ENCODE results near the gene NTM.

Gene NTM

GRCh38 chr11:132307309-132308020, 937.0 kb downstream of the NTM start:
- DNase-seq (ENCODE audit: low read depth), result no peak
- H3K4me3 ChIP-seq (ENCODE audit: low read length), result no peak overlapping the region
- TF ChIP-seq CTCF (conservative IDR thresholded peaks at IDR 0.05; ENCODE audit: low read length), result no peak

GRCh38 chr11:132310390-132311375, 940.3 kb downstream of the NTM start:
- no peak for TF ChIP-seq CTCF (conservative IDR thresholded peaks at IDR 0.05; ENCODE audit: low read length)
- no peak for DNase-seq (ENCODE audit: low read depth)
- no peak overlapping the region for H3K4me3 ChIP-seq (ENCODE audit: low read length)

- DNase-seq (ENCODE audit: low read depth), result no peak
- no peak for TF ChIP-seq CTCF (conservative IDR thresholded peaks at IDR 0.05; ENCODE audit: low read length)
- no peak overlapping the region for H3K4me3 ChIP-seq (ENCODE audit: low read length)
These were observed 941.3 kb downstream of the NTM start for GRCh38 chr11:132311703-132312102.

GRCh38 chr11:132312161-132312560, 941.7 kb downstream of the NTM start:
- peak; percentile 53 for DNase-seq (ENCODE audit: low read depth)
- no peak overlapping the region for H3K4me3 ChIP-seq (ENCODE audit: low read length)
- no peak for TF ChIP-seq CTCF (conservative IDR thresholded peaks at IDR 0.05; ENCODE audit: low read length)

- peak; percentile 31 for DNase-seq (ENCODE audit: low read depth)
- peak; percentile 58 for TF ChIP-seq CTCF (conservative IDR thresholded peaks at IDR 0.05; ENCODE audit: low read length)
- H3K4me3 ChIP-seq (ENCODE audit: low read length), result no peak overlapping the region
These were observed 942.3 kb downstream of the NTM start for GRCh38 chr11:132312701-132313111.

GRCh38 chr11:132314911-132315455, 944.6 kb downstream of the NTM start:
- no peak for TF ChIP-seq CTCF (conservative IDR thresholded peaks at IDR 0.05; ENCODE audit: low read length)
- no peak for DNase-seq (ENCODE audit: low read depth)
- H3K4me3 ChIP-seq (ENCODE audit: low read length), result no peak overlapping the region
